ENCODE results near the gene CREB5. TPM values are rescaled to one million over a fixed set of nuclear protein-coding genes. Genes with fewer than 3 reads are reported as not detected.
"Not testable (repeated sequence)": the region's sequence is repeated elsewhere in the genome, so short reads cannot be mapped to it uniquely, and the experiment has no call there.

The CREB5 gene
- polyA plus RNA-seq, 1 donor from 2014 or later: 1.3 TPM

- H3K9me3 Mint-ChIP-seq: peaks cover 0 to 2% (median 0%) of the 10 kb centered on the region in 3 donors
- H3K36me3 Mint-ChIP-seq: peaks cover 4% of the 10 kb centered on the region
- H3K4me3 Mint-ChIP-seq: no peak overlapping the region
- peaks cover 0 to 2% (median 0%) of the 10 kb centered on the region in 3 donors for H3K4me1 Mint-ChIP-seq
- H3K27ac Mint-ChIP-seq: no peak overlapping the region
- H3K27me3 Mint-ChIP-seq: peaks cover 11% of the 10 kb centered on the region
These were observed 193.2 kb downstream of the CREB5 start for GRCh38 chr7:28605427-28606085.

DNA sequence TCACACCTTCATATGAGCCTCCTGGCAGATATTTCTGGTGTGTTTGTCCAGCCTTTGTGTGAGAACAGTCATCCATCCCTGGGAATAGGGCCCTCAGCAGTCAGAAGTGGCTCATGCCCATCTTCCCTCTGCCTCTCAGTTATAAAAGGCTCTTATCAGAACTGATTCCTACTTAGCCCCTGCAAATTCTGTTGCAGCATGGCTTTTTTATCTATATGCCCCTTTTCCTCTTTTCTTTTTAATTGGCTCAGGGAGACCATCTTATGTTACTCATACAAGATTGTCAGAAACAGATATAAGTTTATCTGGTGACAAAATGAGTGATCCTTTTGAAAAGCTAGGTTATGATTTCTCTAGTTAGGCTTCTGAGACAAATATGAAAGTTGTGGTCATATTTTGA lies 194.1 kb downstream of the CREB5 start:
- Mint-ChIP-seq H3K4me3 (no peak overlapping the region), H3K36me3 (peaks cover 6% of the 10 kb centered on the region), H3K4me1 (peaks cover 0 to 2% (median 0%) of the 10 kb centered on the region in 3 donors), H3K27ac (no peak overlapping the region), H3K9me3 (peaks cover 0 to 2% (median 0%) of the 10 kb centered on the region in 3 donors), H3K27me3 (peaks cover 9% of the 10 kb centered on the region)

DNA sequence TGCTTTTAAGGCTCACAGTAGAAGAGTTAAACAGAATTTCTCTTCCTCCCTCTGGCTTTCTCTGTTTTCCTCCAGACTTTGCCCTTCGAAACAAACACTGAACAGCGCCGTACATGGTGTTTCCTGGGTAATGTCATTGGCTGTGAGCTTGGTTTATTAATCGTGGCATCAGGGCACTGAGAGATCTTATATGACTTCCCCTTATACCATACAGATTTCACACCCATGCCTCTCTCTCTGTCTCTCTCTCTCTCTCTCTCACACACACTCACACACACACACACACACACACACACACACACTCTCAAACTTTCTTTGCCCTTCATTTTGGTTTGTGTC lies 195.5 kb downstream of the CREB5 start:
- Mint-ChIP-seq H3K9me3 (peaks cover 0 to 2% (median 0%) of the 10 kb centered on the region in 3 donors), H3K4me3 (no peak overlapping the region), H3K36me3 (peaks cover 6% of the 10 kb centered on the region), H3K27me3 (peaks cover 9% of the 10 kb centered on the region), H3K27ac (no peak overlapping the region), H3K4me1 (peaks cover 0 to 2% (median 0%) of the 10 kb centered on the region in 3 donors)

DNA sequence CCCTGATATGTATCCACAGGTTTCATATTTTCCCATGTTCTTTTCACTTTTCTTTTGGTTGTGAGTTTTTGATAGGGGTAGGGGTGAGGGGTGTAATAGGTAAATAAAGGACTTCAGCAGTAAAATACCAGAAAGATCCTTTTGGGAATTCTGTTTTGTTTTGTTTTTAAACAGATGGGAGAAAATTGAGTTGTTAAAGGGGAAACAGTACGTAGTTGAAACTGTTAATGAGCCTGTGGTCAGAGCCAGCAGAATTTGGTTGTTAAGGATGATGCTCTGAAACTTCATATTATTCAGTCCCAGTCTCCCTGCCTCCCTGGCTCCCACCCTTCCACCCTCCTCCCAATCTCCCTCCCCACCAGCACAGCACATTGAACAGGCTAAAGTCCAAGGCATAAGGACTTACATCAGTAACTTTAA lies 195.9 kb downstream of the CREB5 start:
- H3K27ac Mint-ChIP-seq: no peak overlapping the region
- H3K36me3 Mint-ChIP-seq: peaks cover 6% of the 10 kb centered on the region
- peaks cover 9% of the 10 kb centered on the region for H3K27me3 Mint-ChIP-seq
- H3K9me3 Mint-ChIP-seq: peaks cover 0 to 2% (median 0%) of the 10 kb centered on the region in 3 donors
- H3K4me1 Mint-ChIP-seq: peaks cover 0 to 2% (median 0%) of the 10 kb centered on the region in 3 donors
- H3K4me3 Mint-ChIP-seq: no peak overlapping the region

DNA sequence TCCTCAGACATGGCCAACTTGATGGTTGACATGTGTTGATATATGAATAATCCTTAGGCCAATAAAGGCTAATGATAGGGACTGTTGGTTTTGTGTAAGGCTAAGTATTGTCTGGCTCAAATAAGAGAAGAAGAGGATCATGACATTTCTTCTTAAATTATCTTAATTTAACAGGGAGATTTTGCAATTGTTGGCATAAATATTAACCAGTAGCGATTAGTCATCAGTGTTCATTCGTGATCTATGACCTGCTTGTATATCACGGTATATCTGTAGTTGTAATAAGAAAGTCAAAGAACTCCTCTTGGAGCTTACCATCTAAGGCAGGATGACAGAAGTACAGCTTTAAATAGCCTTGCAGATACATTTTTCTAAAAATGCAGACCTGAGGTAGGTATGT lies 196.4 kb downstream of the CREB5 start:
- Mint-ChIP-seq H3K36me3 (peaks cover 4% of the 10 kb centered on the region), H3K27me3 (peaks cover 9% of the 10 kb centered on the region), H3K4me3 (no peak overlapping the region), H3K9me3 (no peaks in the 10 kb centered on the region), H3K27ac (no peak overlapping the region), H3K4me1 (peaks cover 0 to 2% (median 0%) of the 10 kb centered on the region in 3 donors)

GRCh38 chr7:28609608-28610007 lies 197.3 kb downstream of the CREB5 start:
- Mint-ChIP-seq H3K9me3 (no peaks in the 10 kb centered on the region), H3K27me3 (peaks cover 9% of the 10 kb centered on the region), H3K4me1 (peaks cover 0 to 2% (median 0%) of the 10 kb centered on the region in 3 donors), H3K27ac (no peak overlapping the region), H3K36me3 (peaks cover 4% of the 10 kb centered on the region), H3K4me3 (no peak overlapping the region)

DNA sequence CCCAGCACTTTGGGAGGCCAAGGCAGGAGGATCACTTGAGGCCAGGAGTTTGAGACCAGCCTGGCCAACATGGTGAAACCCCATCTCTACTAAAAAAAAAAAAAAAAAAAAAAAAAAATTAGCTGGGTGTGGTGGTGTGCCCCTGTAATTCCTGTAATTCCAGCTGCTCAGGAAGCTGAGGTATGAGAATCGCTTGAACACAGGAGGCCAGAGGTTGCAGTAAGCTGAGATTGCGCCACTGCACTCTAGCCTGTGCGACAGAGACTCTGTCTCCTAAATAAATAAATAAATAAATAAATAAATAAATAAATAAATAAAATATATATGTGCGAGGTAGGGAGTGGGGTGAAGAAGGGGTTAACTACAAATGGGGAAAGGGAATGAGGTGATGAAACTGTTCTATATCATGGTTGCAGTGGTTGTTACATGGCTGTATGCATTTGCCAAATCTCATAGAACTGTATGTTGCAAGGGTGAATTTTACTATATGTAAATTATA lies 199.1 kb downstream of the CREB5 start:
- not testable (repeated sequence) for H3K4me3 Mint-ChIP-seq, H3K36me3 Mint-ChIP-seq, H3K4me1 Mint-ChIP-seq, H3K27ac Mint-ChIP-seq, H3K9me3 Mint-ChIP-seq, H3K27me3 Mint-ChIP-seq

- no peak overlapping the region for H3K4me3 Mint-ChIP-seq
- no peak overlapping the region for H3K27ac Mint-ChIP-seq
- H3K9me3 Mint-ChIP-seq: no peaks in the 10 kb centered on the region
- peaks cover 7% of the 10 kb centered on the region for H3K36me3 Mint-ChIP-seq
- H3K27me3 Mint-ChIP-seq: peaks cover 4% of the 10 kb centered on the region
- no peaks in the 10 kb centered on the region for H3K4me1 Mint-ChIP-seq
These were observed 200.9 kb downstream of the CREB5 start for GRCh38 chr7:28613262-28613661.

GRCh38 chr7:28615091-28615490 lies 202.8 kb downstream of the CREB5 start:
- Mint-ChIP-seq H3K4me1 (no peaks in the 10 kb centered on the region), H3K9me3 (no peaks in the 10 kb centered on the region), H3K4me3 (no peak overlapping the region), H3K27ac (no peak overlapping the region), H3K36me3 (peaks cover 5% of the 10 kb centered on the region), H3K27me3 (no peaks in the 10 kb centered on the region)

DNA sequence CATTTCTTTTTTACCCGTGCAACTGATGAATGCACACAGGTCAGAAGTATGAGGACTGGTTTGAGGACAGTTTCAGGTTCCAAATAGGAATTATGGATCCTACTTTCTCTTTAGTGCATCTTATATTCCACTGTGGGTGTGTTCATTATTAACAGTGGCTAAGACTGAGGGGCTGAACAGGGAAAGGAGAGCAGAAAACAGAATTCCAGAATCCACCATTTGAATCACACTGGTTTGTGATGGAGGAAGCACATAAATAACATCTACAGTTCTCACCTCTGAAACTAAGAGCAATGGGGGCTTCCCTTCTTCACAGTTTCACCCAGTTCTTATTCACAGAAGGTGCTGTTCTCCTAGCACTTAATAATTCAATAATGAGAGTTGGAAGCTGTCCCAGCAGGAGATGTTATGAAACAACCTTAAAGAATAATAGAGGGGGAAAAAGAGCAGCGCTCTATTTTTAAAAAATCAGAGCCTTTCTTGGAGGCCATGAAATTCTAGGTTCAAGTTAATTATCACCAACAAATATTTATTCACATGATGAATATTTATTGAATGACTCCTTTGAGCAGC lies 205.1 kb downstream of the CREB5 start:
- no peak overlapping the region for H3K27ac Mint-ChIP-seq
- no peaks in the 10 kb centered on the region for H3K27me3 Mint-ChIP-seq
- H3K36me3 Mint-ChIP-seq: peaks cover 3% of the 10 kb centered on the region

DNA sequence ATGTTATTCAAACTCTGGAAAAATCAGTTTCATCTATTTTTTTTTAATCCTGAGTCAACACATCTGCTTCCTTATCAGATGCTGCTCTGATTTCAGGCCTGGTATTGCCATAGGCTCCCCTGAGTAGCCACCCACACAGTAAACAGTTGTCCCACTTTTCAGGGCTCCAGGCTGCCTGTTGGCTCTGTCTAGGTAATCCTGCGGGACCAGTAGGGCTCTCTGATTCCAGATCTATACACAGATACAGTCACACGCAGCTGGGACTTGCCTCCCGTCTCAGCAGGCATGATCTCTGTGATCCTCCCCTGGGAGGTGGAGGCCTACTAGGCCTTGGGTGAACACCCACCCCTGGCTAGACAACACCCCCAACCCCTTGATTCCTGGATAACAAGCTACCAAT lies 206.1 kb downstream of the CREB5 start:
- H3K27ac Mint-ChIP-seq: no peak overlapping the region
- no peaks in the 10 kb centered on the region for H3K27me3 Mint-ChIP-seq
- H3K9me3 Mint-ChIP-seq: no peaks in the 10 kb centered on the region
- H3K4me3 Mint-ChIP-seq: no peak overlapping the region
- peaks cover 3% of the 10 kb centered on the region for H3K36me3 Mint-ChIP-seq
- no peaks in the 10 kb centered on the region for H3K4me1 Mint-ChIP-seq

More for the DNA sequence above, 205.1 kb downstream of the CREB5 start:
- H3K4me3 Mint-ChIP-seq: no peak overlapping the region
- no peaks in the 10 kb centered on the region for H3K9me3 Mint-ChIP-seq
- no peaks in the 10 kb centered on the region for H3K4me1 Mint-ChIP-seq

DNA sequence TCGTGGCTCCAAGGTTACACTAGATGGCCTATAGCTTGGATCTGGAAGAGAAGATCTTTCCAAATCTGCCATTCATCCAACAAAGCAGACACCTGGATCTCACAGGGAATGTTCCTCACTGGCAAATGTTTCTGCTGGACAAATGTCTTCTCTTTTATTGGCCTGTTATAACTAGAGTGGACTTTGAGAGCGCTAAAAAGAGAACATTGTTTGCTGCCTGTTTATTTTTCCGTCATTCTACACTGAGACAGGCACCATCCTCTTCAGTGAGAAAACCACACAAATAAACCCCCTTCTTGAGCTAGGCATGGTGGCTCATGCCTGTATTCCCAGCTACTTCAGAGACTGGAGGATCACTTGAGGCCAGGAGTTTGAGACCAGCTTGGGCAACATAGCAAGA lies 206.9 kb downstream of the CREB5 start:
- Mint-ChIP-seq H3K4me1 (no peaks in the 10 kb centered on the region), H3K27me3 (no peaks in the 10 kb centered on the region), H3K27ac (no peak overlapping the region), H3K36me3 (peaks cover 3% of the 10 kb centered on the region), H3K4me3 (no peak overlapping the region), H3K9me3 (no peaks in the 10 kb centered on the region)

- Mint-ChIP-seq H3K9me3 (no peaks in the 10 kb centered on the region), H3K27me3 (no peaks in the 10 kb centered on the region), H3K27ac (no peak overlapping the region), H3K36me3 (no peaks in the 10 kb centered on the region), H3K4me3 (no peak overlapping the region), H3K4me1 (no peaks in the 10 kb centered on the region)
These were observed 209.1 kb downstream of the CREB5 start for GRCh38 chr7:28621369-28621841.

DNA sequence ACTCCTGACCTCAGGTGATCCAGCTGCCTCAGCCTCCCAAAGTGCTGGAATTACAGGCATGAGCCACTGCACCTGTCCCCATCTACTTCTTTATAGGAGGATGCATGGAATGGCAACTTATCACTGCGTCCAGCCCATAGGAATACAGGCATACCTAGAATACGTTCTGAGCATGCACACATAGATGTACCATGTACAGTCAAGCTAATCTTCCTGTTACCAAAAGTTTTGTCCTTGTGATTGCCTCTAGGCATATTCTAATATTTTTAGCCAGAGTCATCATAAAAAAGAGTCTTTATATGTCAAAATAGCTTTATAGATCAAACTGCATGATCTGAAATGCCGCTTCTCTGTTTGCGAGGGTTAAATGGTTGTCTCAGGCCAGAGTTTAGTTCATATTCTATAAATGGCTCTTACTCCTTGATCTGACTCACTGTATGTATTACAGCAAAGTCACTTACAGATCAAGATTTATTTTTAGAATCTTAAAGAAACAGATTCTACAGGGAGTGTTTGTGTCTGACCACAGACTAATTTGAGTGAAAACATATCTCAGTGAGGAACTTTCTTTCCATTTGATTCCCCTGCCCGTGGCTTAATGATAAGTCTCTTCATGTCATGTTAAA lies 210.9 kb downstream of the CREB5 start:
- no peak overlapping the region for H3K27ac Mint-ChIP-seq
- no peak overlapping the region for H3K4me3 Mint-ChIP-seq
- no peaks in the 10 kb centered on the region for H3K9me3 Mint-ChIP-seq
- H3K27me3 Mint-ChIP-seq: peaks cover under 1% of the 10 kb centered on the region
- peaks cover 0 to 1% (median 0%) of the 10 kb centered on the region in 3 donors for H3K4me1 Mint-ChIP-seq
- H3K36me3 Mint-ChIP-seq: no peaks in the 10 kb centered on the region

DNA sequence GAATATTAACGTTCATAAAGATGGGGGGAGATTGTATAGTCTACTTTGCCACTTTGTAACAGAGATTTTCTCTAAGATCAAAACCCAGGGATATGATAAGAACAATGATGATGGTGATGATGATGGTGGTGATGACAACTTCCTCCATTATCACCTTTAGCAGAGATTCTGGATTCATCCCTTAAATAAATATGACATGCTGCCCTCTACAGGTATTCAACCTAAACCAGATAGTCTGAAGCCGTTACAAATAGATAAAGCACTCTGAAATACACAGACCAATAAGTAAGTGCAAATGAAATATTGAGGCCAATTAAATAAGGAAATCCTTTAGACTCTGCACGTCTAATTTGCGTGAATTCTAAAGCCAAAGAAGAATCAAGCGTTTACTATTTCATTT lies 211.5 kb downstream of the CREB5 start:
- Mint-ChIP-seq H3K27me3 (peaks cover 2% of the 10 kb centered on the region), H3K9me3 (no peaks in the 10 kb centered on the region), H3K4me3 (no peak overlapping the region), H3K36me3 (no peaks in the 10 kb centered on the region), H3K27ac (no peak overlapping the region), H3K4me1 (peaks cover 0 to 1% (median 0%) of the 10 kb centered on the region in 3 donors)
